K562 (cell line): Measurements from ENCODE around the gene TBATA. TPM values are rescaled to one million over a fixed set of nuclear protein-coding genes. Genes with fewer than 3 reads are reported as not detected.

Source experiments
- ATAC-seq: fragments of 200-7000 bp; cut with Tn5 transposase; 3 replicates; pipeline ENCODE4 v1.9.1; 2020; ENCODE audit warnings: moderate library complexity
- BruUV-seq: library from RNA; stranded (reverse); fragments of 400-500 nt; replicated peaks from 2 replicates; lab custom pipeline; 2021; lab: Mats Ljungman, UMichigan
- CTCF ChIA-PET: fragments of 300-600 bp; formaldehyde crosslinking; extraction: SDS; loops from one replicate; lab custom pipeline; 2021; ENCODE audit warnings: low intra/inter-chr PET ratio; lab: Yijun Ruan, JAX
- POLR2A ChIA-PET: fragments of 300-600, 350-650 bp; sonication (Branson Sonifier 250); formaldehyde crosslinking; extraction: SDS; loops from one replicate; lab custom pipeline; 2021; ENCODE audit warnings: antibody characterized with exemption, inconsistent platforms; lab: Yijun Ruan, JAX
- DNase-seq, 4 experiments: peaks; one replicate each; pipeline versions ENCODE4 v3.0.0 to v3.0.0-alpha.2; 2011 to 2018; ENCODE audit warnings: low spot score in 3 of 4, mixed read lengths in 3 of 4; ENCODE audit errors: extremely low read depth in 1 of 4
- FAIRE-seq: peaks from 2 replicates; lab custom pipeline; 2011; peaks lifted over from hg19 to GRCh38; lab: Jason Lieb, UNC
- H2AFZ ChIP-seq: 2 replicates; pipeline ENCODE4 v1.6.0; 2011; ENCODE audit warnings: low read depth, low read length, control low read depth, inconsistent platforms
- H3K27ac ChIP-seq: fragments of 200-600 bp; 3 replicates; pipeline ENCODE4 v1.8.0; 2011; ENCODE audit warnings: low read depth, mild to moderate bottlenecking, control low read depth, inconsistent platforms, low read length, moderate library complexity, mixed read lengths; ENCODE audit errors: extremely low read depth
- H3K27me3 ChIP-seq, 2 experiments: fragments of 300-600 bp in 1 of 2; 2 replicates in 1 of 2; 3 replicates in 1 of 2; pipeline versions ENCODE4 v1.6.0 to v1.8.0; 2011; ENCODE audit warnings: inconsistent platforms in 2 of 2, low read length in 2 of 2, mild to moderate bottlenecking in 1 of 2, mixed read lengths in 1 of 2, moderate library complexity in 1 of 2; ENCODE audit not compliant: control insufficient read depth in 2 of 2, insufficient read depth in 2 of 2
- H3K36me3 ChIP-seq: fragments of 300-600 bp; 3 replicates; pipeline ENCODE4 v1.8.0; 2011; ENCODE audit warnings: mild to moderate bottlenecking, low read length, inconsistent platforms; ENCODE audit not compliant: control insufficient read depth, insufficient read depth
- H3K4me1 ChIP-seq, 2 experiments: fragments of 200-600 bp in 1 of 2; replicated peaks in 1 of 2; 2 replicates in 1 of 2; 3 replicates in 1 of 2; pipeline versions ENCODE4 v1.5.1 to v1.8.0; 2011; ENCODE audit warnings: inconsistent platforms in 2 of 2, low read length in 2 of 2, mild to moderate bottlenecking in 1 of 2, mixed read lengths in 1 of 2, moderate library complexity in 1 of 2; ENCODE audit not compliant: control insufficient read depth in 2 of 2, insufficient read depth in 2 of 2
- H3K4me2 ChIP-seq: 2 replicates; pipeline ENCODE4 v1.6.1; 2011; ENCODE audit warnings: low read length, control low read depth, inconsistent platforms, mixed read lengths; ENCODE audit not compliant: insufficient read depth
- H3K4me3 ChIP-seq: fragments of 200-600 bp; sonication (generic), shearing (Covaris generic); 2 replicates; pipeline ENCODE4 v1.5.1; 2016; ENCODE audit warnings: control low read depth, inconsistent platforms
- H3K79me2 ChIP-seq: fragments of 200-600 bp; 3 replicates; pipeline ENCODE4 v1.8.0; 2011; ENCODE audit warnings: low read length, inconsistent platforms; ENCODE audit not compliant: control insufficient read depth, insufficient read depth
- H3K9ac ChIP-seq, 2 experiments: 2 replicates each; pipeline versions ENCODE4 v1.6.0 to v1.6.1; 2011; ENCODE audit warnings: low read depth in 2 of 2, low read length in 2 of 2, control low read depth in 1 of 2, inconsistent platforms in 1 of 2, mild to moderate bottlenecking in 1 of 2, mixed read lengths in 1 of 2; ENCODE audit not compliant: insufficient read depth in 1 of 2
- H3K9me1 ChIP-seq: one replicate; pipeline ENCODE4 v1.6.0; 2011; ENCODE audit warnings: inconsistent platforms, mild to moderate bottlenecking, low read length, moderate library complexity; ENCODE audit not compliant: control insufficient read depth, insufficient read depth
- H3K9me3 ChIP-seq: replicated peaks from 2 replicates; pipeline ENCODE4 v1.5.1; 2011; ENCODE audit warnings: low read depth, low read length, inconsistent platforms; ENCODE audit not compliant: control insufficient read depth, insufficient read depth
- H4K20me1 ChIP-seq: replicated peaks from 2 replicates; pipeline ENCODE4 v1.6.1; 2011; ENCODE audit warnings: low read length, inconsistent platforms, mixed read lengths; ENCODE audit not compliant: control insufficient read depth, insufficient read depth
- CCNT2 ChIP-seq: IDR thresholded peaks from 2 replicates; pipeline ENCODE4 v1.6.1; 2011; ENCODE audit warnings: borderline replicate concordance, low read depth, mild to moderate bottlenecking, moderate library complexity, mixed read lengths, low read length; ENCODE audit not compliant: insufficient read length; ENCODE audit errors: extremely low read depth
- E2F8 ChIP-seq: fragments of 450-650 bp; IDR thresholded peaks from 2 replicates; pipeline ENCODE4 v1.7.1; 2018; ENCODE audit warnings: mild to moderate bottlenecking, low read depth; ENCODE audit not compliant: partially characterized antibody
- GATA2 ChIP-seq: sonication (generic); formaldehyde crosslinking; IDR thresholded peaks from 2 replicates; pipeline ENCODE4 v1.4.0; 2020; ENCODE audit warnings: mild to moderate bottlenecking, missing genetic modification reagents
- GTF2A2 ChIP-seq: IDR thresholded peaks from 2 replicates; pipeline ENCODE4 v1.6.1; 2016; ENCODE audit warnings: mild to moderate bottlenecking, missing genetic modification characterization, missing compliant biosample characterization
- MAX ChIP-seq: sonication (generic); formaldehyde crosslinking; IDR thresholded peaks from 2 replicates; pipeline ENCODE4 v1.9.0; 2022; ENCODE audit warnings: mild to moderate bottlenecking, missing genetic modification reagents
- POLR2A ChIP-seq: fragments of 450-650 bp; conservative IDR thresholded peaks from 2 replicates; pipeline ENCODE4 v1.6.1; 2016
- POLR2AphosphoS2 ChIP-seq: IDR thresholded peaks from 2 replicates; pipeline ENCODE4 v1.6.1; 2012; ENCODE audit warnings: low read length, improper control_type of control experiment
- POLR2G ChIP-seq: fragments of 200-400 bp; formaldehyde crosslinking; IDR thresholded peaks from 2 replicates; pipeline ENCODE4 v1.6.1; 2017; ENCODE audit warnings: low read depth, mild to moderate bottlenecking, antibody characterized with exemption, low read length, moderate library complexity
- SOX6 ChIP-seq: fragments of 450-650 bp; IDR thresholded peaks from 2 replicates; pipeline ENCODE4 v1.6.1; 2014; ENCODE audit warnings: mild to moderate bottlenecking
- SUPT5H ChIP-seq: fragments of 450-650 bp; IDR thresholded peaks from 2 replicates; pipeline ENCODE4 v1.6.1; 2016
- USF1 ChIP-seq: sonication (generic); formaldehyde crosslinking; IDR thresholded peaks from 2 replicates; pipeline ENCODE4 v1.9.0; 2022; ENCODE audit warnings: mild to moderate bottlenecking, missing genetic modification reagents
- ZBTB12 ChIP-seq: fragments of 250-450 bp; sonication (Bioruptor Pico); IDR thresholded peaks from 2 replicates; pipeline ENCODE4 v1.4.0; 2020
- ZNF717 ChIP-seq: fragments of 250-450 bp; sonication (Bioruptor Pico); IDR thresholded peaks from 2 replicates; pipeline ENCODE4 v1.5.0; 2021
- WGBS: fragments of 100-300 bp; shearing (Covaris generic); methylation state at CpG from one replicate; pipeline ENCODE4 v1.1.6; 2016; ENCODE audit warnings: low coverage, mixed read lengths; ENCODE audit not compliant: insufficient coverage; ENCODE audit errors: missing lambda C conversion rate; 5-methylcytosine and 5-hydroxymethylcytosine counted together
- in situ Hi-C: fragments of 300-500 bp; cut with MboI; formaldehyde crosslinking; loops from 4 replicates; pipeline ENCODE4 v1.15.0; 2018; ENCODE audit warnings: inconsistent platforms, mixed read lengths
- intact Hi-C: fragments of 100-400 bp; cut with micrococcal nuclease; formaldehyde crosslinking; loops from 2 replicates; pipeline ENCODE4 v1.14.2; 2022
- polyA plus RNA-seq, 8 experiments: library from polyadenylated mRNA; depleted of rRNA in 4 of 8; stranded (reverse) in 5 of 8; unstranded in 3 of 8; fragments of >200 nt; fragmentation: Nextera tagmentation in 2 of 8; fragmentation: Illumina TruSeq in 1 of 8; extraction: Ambion mirVana in 2 of 8; extraction: Trizol in 1 of 8; gene quantifications; 2 replicates each; pipeline versions ENCODE4 v1.2.1 to v1.2.3, GENCODE V29; 2011 to 2014; ENCODE audit warnings: inconsistent platforms in 1 of 8, missing spikeins in 1 of 8
- total RNA-seq, 7 experiments: library from RNA; depleted of rRNA in 6 of 7; stranded (reverse); fragments of >200 nt in 6 of 7; fragmentation: Illumina TruSeq in 2 of 7; extraction: Trizol in 2 of 7; gene quantifications; 2 replicates each; pipeline versions ENCODE4 v1.2.1 to v1.2.3, GENCODE V29; 2011 to 2021; ENCODE audit warnings: low replicate concordance in 1 of 7

The TBATA gene
- total and polyA plus RNA-seq, 9 of the 15 experiments (the other 6 are each of a cell fraction or from before 2014, with no cell fraction given): not detected

GRCh38 chr10:70757856-70758255 is 27.3 kb downstream of the TBATA start:
- no peak for FAIRE-seq
- Histone ChIP-seq H3K4me2 (no peak overlapping the region), H3K9me3 (no peaks in the 10 kb centered on the region), H3K36me3 (peaks cover 74% of the 10 kb centered on the region), H3K4me1 (peaks cover 25 to 31% of the 10 kb centered on the region in 2 experiments), H3K27me3 (no peaks in the 10 kb centered on the region), H4K20me1 (no peaks in the 10 kb centered on the region)
- ATAC-seq: no peak
- WGBS: 87% methylated on average over 12 of the region's 13 CpGs
- intact Hi-C loops (loop anchor here (2.0 to 5.0 kb wide), 3 partner anchors 85 to 296 kb away; partner anchors contain the start of gene ADAMTS14), in situ Hi-C loops (loop anchor here (10.0 kb wide), 1 partner anchor 1963 kb away; no protein-coding TSS in a partner anchor)
- no peak for DNase-seq
- ChIA-PET POLR2A (no interaction called here), CTCF (interaction anchor here (2.7 kb wide), 2 partner anchors 198 to 208 kb away, joined by 15 to 31 read pairs; no protein-coding TSS in a partner anchor)
- no peak for TF ChIP-seq GTF2A2 (tag)
- TF ChIP-seq POLR2AphosphoS2: peak; percentile 80; the same call in 1 of the 2 replicates
- TF ChIP-seq SOX6: no peak
- no peak for TF ChIP-seq ZBTB12
- 0 out of 2 replicates have a peak, but pooled peaks have one; percentile 22 for TF ChIP-seq GATA2 (CRISPR knock-in tag)
- TF ChIP-seq ZNF717 (CRISPR knock-in tag): no peak
- TF ChIP-seq USF1: peak; percentile 41; the same call in 1 of the 2 replicates
- peak; percentile 59 for TF ChIP-seq POLR2G
- TF ChIP-seq E2F8: peak; percentile 14
- 0 out of 2 replicates have a peak, but pooled peaks have one; percentile 48 for TF ChIP-seq SUPT5H
- TF ChIP-seq CCNT2: peak; percentile 30
- 0 out of 2 replicates have a peak, but pooled peaks have one; percentile 33 for TF ChIP-seq POLR2A
- TF ChIP-seq MAX (CRISPR knock-in tag): peak; percentile 39; the same call in 1 of the 2 replicates
- TF ChIP-seq, all 486 proteins: peak for 9
- Histone ChIP-seq H3K27ac (no peak overlapping the region), H2AFZ (no peak overlapping the region), H3K9me1 (no peaks in the 10 kb centered on the region), H3K79me2 (no peaks in the 10 kb centered on the region), H3K4me3 (no peak overlapping the region), H3K9ac (peak overlapping the region in 1 of 2 experiments; percentile 11; a peak in 2 of 4 replicates)
- no TSS peak for BruUV-seq
